Embryonic facial prominence (tissue), 1 donor: ENCODE results near the gene NUP43.
"Not testable (repeated sequence)": the region's sequence is repeated elsewhere in the genome, so short reads cannot be mapped to it uniquely, and the experiment has no call there.

Source experiments
- DNase-seq: peaks from one replicate; pipeline ENCODE4 v3.0.0-alpha.2; 2016; ENCODE audit errors: extremely low spot score

The NUP43 gene

DNA sequence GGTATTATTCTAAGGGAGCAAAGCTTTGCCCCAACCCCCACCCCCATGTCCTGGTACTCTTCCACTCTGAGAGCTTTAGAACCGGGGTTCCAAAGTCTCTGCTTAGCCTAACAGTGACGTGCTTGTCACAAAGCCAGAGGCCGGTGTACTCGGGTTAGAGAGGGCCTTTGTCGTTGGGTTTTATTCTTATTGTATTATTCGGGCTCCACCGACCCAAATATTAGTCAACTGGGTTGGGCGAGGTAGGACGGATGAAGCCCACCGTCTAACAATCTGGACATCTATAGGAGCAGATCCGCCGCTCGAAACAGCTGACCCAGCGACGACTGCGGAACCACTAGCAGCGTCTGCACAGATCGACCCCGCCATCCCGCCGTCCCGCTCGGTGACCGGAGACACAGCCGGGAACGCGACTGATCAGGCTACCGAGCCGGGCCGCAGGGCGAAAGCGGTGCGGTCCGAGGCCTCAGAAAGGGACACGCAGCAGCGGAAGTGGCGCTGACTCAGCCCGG is 2.8 kb upstream of the NUP43 start:
- not testable (repeated sequence) for DNase-seq

DNA sequence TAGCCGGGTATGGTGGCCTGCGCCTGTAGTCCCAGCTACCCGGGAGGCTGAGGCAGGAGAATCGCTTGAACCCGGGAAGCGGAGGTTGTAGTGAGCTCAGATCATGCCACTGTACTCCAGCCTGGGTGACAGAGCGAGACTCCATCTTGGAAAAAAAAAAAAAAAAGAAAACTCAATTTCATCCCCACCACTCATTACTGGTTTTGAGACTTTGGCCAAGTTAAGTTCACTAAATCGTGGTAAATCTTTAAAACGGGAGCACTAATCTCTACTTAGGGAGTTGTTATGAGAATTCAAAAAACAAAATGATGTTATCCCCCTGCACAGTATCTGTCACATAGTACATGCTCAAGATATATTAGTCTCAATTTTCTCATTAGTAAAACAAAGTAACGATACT is 1.1 kb downstream of the NUP43 start:
- not testable (repeated sequence) for DNase-seq

DNA sequence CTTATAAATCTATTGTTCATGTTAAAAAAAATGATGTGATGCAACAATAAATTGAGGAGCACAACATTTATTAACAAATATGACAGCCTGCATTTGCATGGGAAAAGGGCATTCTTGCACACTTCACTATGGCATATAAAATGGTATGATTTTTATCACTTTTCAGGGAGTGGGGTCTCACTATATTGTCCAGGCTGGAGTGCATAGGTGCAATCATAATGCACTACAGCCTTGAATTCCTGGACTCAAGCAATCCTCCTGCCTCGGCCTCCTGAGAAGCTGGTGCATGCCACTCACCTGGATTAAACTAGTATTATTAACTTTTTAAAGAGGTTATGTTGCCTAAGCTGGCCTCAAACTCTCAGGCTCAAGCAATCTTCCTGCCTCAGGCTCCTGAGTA is 11.4 kb downstream of the NUP43 start:
- DNase-seq, result no peak

DNA sequence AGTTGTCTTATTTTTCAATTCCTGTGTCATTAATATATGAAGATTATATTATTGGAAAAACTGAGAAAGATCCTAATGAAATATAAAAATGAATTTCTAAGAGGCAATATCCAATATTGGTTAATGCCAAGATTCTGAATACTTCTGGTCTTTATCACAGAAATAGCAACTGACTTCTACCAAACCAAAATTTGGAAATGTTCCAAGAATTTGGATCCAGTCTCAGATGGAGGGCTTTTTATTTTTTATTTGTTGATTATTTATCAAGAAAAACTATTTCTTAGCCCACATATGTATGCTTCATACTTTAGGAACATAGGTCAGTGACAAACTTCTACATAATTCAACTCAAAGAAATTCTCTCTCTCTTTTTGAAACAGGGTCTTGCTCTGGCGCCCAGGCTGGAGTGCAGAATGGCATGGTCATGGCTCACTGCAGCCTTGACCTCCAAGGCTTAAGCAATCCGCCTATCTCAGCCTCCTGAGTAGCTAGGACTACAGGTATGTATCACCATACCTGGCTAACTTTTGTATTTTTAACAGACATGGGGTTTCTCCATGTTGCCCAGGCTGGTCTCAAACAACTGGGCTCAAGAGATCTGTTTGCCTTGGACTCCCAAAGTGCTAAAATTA is 13.1 kb downstream of the NUP43 start:
- DNase-seq, result no peak

DNA sequence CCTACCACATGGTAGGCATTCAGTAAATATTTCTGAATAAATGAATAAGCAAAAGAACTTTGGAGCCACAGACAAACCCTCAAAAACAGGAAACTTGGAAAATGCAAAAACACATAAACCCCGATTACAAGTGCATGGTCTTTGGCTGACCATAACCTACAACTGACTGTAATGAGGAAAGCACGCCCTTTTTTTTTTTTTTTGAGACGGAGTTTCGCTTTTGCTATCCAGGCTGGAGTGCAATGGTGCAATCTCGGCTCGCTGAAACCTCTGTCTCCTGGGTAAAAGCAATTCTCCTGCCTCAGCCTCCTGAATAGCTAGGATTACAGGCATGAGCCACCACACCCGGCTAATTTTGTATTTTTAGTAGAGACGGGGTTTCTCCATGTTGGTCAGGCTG is 16.5 kb downstream of the NUP43 start:
- DNase-seq, result no peak

DNA sequence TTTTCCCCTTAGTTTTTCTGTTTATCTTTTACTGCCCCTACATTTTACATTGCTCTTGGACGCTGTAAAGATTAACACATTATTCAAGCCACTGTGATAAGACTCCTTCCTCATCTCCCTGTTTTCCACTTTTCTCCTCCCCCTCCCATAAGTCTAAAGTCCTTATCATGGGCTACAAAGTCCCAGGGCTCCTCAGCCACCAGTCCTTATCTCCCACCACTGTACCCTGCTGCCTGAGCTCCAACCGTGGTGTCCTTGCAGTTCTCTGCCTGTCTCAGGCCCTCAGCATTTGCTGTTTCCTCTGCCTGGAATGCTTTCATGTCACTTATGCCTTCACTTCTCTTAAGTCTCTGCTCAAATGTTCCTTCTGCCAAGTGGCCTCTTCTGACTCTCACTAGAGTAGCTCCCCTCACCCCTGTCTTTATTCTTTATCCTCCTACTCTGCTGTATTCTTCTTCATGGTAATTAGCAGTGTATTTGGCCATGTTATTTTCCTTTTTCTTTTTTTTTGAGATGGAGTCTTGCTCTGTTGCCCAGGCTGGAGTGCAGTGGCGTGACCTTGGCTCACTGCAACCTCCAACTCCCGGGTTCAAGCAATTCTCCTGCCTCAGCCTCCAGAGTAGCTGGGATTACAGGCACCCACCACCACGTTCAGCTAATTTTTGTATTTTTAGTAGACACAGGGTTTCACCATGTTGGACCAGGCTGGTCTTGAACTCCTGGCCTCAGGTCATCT is 17.7 kb downstream of the NUP43 start:
- no peak for DNase-seq

DNA sequence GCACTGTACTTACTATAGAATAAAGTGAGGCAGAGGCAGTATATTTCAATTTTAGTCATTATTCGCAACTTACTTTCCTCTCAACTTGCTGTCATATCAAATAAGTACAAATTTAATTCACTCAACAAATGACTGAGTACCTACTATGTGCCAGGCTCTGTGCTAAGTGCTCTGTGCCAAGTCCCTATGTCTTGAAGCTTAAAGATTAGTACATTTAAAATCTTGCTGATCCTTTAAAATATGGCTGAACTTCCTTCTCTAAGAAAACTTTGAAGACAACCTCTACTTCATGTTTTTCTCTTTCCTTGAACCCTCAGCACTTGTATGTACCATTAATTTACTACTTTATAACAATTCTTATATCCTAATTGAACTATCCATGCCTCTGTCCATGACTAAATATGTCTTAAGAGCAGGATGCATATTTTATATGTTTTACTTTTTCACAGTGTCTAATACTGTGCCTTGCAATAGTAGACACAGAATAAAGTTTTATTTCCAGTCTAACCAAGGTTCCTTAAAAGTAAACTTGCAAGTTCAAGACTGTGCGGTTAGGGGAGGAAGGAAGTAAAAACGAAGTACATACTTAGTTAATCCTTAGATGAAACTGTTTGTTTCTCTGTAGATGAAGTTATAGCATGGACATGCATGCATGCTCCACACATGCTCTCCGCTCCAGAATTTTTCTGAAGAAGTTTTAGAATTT is 18.4 kb downstream of the NUP43 start:
- no peak for DNase-seq

DNA sequence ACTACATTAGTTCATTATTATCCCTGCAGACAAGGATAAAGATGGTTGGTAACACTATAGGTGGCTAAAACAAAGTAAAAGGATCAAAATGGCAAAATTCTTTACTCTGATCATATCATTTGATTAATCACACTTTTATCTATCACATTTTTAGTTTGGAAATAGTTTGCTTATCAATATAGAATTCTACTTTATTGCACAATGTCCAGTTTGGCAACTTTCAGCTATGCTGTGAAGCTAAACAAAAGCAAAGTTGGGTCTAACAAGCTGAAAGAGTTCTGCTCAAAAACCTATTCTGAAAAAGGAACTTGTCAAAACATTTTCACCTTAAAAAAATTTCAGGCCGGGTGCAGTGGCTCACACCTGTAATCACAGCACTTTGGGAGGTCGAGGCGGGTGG is 20.5 kb downstream of the NUP43 start:
- no peak for DNase-seq

DNA sequence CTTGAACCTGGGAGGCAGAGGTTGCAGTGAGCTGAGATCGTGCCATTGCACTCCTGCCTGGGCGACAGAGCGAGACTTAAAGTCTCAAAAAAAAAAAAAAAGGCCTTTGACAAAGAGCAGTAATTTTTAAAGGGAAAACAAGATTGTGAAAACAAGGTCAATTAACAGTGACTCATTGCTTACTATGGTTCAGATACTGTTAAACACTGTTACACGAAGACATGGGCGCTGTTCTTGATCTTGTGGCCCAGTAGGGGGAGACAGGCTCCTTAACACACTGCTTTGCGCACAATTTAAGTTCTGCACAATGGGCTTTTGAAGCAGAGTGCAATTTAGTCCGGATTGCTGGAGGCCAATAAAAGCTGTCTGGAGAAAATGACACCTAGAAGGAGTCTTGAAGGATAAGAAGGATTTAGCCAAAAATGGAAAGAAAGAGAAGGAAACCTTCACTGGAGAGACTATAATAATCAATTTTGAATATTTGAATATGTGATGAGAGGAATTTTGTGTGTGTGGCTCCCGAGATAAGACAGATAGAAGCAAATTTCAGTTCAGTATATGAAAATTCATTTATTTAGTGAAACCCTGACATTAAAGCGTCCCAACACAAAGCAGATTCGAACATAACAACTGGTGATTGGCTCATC is 22.4 kb downstream of the NUP43 start:
- no peak for DNase-seq

DNA sequence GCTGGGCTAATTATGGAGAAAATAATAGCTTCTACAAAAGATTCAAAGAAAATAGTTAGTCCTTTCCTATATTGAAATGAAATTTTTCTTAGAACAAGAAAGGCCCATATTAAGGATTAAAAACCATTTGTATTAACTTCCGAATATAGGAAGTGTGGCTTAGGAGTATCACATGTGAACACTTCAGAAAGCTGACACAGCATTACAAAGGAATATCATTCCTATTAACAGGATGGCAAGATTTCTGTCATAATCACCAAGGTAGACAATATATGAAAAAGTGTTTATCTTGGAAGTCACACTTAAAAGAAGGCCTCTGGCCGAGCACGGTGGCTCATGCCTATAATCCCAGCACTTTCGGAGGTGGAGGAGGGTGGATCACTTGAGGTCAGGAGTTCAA is 23.1 kb downstream of the NUP43 start:
- DNase-seq, result no peak

DNA sequence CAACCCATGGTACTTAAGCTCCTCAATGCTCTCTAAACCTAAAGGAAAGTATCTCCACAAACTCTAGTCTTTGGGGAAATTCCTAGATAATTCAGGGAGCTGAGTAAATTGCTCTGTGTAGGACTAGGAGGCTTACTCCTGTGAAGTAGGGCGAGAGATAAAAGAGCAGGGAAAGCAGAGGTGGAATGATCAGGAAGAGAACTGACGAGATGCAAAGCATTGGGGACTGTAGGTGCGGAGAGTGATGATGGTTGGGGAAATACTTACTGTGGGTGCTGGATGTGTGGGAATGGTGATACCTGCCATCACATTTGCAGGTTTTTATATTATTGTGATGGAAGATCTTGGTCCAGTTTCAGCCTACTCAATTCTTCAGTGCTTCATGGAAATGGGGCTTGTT is 26.8 kb downstream of the NUP43 start:
- DNase-seq, result no peak

DNA sequence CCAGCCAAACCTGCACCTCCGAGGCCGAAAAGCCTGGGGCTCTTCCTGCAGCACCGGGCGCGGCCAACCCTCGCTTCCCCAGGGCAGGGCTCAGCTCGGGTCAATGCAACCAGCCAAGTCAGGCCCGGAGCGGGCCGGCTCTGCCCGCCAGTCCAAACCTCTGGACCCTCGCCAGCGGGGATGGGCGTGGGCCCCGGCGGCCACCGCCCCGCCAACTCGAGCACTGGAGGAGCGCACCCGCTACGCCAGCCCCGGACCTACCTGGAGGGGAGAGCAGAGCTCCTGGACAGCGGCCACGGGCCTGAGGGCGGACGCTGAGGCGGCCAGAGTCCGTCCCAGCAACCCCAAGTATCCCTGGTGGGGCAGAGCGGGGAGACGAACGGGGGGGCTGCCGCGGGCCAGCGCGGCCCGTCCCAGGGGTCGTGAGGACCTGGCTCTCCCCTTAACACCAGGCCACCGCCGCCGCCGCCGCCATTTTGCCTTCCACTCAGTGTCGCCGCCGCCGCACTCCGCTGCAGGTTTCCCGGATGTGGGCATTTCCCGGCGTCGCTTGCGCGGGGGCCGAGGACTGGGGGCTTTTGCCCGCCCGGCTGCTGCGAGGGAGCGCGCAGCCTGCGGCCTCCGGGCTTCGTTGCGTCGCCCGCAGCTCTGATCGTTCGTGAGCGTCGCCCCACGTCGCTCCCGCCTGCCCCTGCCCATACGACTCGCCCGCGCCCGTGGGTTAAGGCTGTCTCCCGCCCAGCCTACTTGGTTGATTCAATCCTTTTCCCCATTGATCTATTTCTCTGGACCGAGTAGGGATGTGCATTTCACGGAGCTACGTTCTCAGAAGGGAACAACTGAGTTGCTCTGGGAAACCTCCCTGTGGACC is 28.5 kb downstream of the NUP43 start, which contains the start of gene LATS1:
TSS of gene LATS1 (minus strand) at position 514 of the 871 bp plus-strand sequence. CDS start 15,975 bp downstream, outside the sequence.
- peak; percentile 66 for DNase-seq

DNA sequence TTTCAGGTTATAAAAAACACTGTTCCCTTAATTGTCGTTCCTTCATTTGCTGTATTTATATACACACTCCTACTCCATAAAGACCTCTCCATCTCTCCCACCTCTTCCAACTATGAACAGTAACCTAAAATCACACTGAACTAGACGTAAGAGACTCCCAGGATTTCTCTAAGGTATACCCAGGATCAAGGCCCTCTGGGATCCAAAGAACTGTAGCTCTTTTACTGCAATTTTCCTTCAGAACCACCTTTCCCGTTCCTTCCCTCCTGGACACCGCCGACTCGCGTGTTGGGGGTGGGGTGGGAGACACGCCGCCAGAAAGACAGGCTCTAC is 29.1 kb downstream of the NUP43 start:
- no peak for DNase-seq

DNA sequence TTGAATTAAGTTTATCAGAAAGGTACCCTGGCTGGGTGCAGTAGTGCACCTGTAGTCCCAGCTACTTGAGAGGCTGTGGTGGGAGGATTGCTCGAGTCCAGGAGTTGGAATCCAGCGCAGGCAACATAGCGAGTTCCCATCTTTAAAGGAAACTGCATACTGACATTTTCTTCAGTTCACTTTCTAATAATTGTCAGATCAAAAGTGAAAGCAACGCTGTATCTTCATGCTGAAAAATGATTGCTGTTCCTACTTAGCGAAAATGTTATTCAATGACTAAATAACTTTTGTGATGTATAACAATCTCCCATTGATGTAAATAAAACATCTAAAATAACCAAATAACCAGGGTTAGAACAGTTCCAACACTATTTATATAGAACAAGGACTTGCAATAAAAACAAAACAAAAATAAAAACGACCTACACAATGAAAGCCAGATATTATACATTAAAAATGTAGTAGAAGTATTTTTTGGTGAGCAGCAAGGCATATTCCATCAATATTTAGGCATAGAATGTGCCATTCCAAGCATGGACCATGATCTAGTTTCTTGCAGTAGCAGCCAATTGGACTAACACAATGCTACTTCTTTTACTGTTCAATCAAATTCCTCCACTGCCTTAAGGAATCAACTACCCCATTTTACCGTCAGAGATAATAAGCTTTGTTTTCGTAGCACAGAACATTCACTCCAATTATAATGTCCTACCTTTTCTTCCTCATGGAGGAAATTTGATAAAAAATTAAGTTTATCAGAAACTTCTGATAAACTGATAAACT is 30.0 kb downstream of the NUP43 start:
- DNase-seq, result no peak

DNA sequence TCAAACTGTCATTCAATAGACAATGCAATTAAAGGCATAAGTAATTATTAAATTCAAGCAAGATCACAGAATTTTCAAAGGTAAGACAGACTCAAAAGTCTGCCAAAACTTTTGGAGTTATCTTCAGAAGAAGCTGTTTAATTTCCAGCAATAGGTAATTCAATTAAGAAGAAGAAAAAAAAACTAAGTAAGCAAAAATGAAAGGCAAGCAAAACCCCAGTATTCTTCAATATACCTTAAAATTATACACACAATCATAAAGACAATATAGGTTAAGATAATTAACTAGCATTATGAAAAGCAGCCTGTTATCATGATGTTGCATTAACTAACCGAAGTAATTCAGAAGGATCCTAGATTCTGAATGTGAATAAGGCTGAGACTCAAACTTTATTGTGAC is 31.9 kb downstream of the NUP43 start:
- DNase-seq, result no peak

DNA sequence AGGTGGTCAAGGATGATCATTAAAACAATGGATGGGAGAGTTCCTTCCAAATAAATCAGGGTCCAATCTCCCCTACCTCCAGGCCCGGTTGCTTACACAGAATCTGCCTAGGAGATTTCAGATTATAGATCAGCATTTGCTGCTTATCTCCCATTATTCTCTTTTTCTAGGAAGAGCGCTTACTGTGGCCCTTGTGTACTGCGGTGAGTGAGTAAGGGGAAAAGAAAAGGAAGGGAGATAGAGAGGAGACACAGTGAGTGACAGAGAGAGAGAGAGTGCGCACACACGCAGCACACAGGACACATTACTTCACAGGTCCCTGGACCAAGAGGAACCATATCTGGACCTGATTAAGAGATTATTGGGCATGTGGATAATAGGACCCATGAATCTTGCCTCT is 34.6 kb downstream of the NUP43 start:
- DNase-seq, result no peak

DNA sequence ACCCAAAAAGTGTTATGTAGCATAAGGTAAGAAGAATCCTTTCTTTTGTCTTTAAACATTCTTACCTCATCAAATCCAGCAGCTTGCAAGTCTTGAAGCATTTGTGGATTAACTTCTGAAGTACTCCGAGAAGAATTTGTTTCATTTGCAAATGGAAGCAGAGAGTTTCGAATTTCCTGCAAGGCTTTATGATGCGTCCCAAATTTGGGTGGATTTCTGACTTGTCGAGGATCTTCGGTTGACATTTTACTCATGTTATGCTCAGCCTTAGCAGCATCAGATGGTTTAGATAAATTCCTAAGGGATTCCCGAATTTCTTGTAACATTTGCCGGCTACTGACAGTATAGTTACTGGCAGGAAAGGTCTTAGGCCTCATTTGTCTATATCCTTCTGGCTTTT is 44.6 kb downstream of the NUP43 start:
- DNase-seq, result no peak

DNA sequence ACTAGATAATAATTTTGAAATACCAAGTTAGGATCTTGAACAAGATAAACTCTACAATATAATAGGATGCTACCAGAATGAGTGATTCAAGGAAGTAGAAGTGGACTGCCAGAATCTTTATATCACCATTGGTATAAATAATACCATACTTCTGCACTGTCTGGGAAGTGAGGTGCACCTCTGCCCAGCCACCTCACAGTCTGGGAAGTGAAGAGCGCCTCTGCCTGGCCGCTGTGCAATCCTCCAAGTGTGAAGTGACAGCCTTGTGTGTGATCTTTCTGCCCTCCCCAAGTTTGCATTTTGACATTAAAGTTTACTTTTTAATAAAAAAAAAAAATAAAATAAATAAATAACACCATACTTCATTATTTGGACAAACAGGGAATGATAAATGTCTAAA is 47.2 kb downstream of the NUP43 start:
- DNase-seq, result no peak

DNA sequence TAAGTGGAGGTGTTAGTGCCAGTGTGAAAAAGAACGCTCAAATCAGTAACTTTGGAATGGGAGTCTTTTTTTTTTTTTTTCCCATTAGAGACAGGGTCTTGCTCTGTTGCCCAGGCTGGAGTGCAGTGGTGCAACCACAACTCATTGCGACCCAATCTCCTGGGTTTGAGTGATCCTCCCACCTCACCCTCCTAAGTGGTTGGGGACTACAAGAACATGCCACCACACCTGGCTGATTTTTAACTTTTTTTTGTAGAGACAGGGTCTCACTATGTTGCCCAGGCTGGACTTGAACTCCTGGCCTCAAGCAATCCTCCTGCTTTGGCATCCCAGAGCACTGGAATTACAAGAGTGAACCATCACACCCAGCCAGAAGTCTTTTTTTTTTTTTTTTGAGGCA is 48.2 kb downstream of the NUP43 start:
- DNase-seq, result no peak

DNA sequence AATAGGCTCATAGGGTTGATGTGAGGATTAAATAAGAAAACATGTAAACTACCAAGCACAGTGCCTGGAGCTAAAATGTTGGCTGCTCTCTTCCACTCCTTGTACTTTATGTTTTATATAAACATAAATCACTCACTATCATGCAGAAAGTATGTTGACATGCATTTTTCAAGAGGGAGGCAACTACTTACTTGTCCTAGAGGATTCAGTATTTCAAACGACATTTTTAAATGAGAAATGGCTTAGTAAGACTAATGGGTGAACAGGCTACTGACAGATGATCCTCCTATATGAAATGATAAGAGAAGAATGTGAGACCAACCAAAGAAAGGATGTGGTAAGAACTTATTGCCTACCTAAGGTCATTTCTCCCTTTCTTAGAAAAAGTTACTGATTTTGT is 49.4 kb downstream of the NUP43 start:
- DNase-seq, result no peak

DNA sequence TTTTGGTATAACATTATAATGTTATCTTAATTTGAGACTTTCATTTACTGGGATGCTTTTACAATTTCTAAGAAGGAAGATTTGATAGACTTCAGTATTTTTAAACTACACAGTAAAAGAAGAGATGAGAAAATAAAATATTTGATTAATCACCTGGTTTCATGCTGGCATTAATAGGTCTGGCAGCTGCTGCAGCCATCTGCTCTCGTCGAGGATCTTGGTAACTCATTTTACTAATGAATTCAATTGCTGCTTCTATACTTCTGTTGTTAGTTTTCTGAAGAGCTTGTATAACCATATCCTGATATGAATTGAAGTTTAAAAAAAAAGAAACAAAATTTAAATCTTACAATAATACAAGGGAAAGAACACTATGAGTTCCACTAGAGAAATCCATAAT is 51.4 kb downstream of the NUP43 start:
- no peak for DNase-seq
